CD4-positive, alpha-beta memory T cell (primary cell): ENCODE data around the gene UXS1. TPM values are rescaled to one million over a fixed set of nuclear protein-coding genes. Genes with fewer than 3 reads are reported as not detected.

Experiments
- CTCF ChIA-PET: fragments of 350-600 bp; sonication (Branson Sonifier 250); formaldehyde crosslinking; loops from one replicate; lab custom pipeline; 2021; ENCODE audit warnings: inconsistent platforms; ENCODE audit not compliant: partially characterized antibody; lab: Charles Lee
- POLR2A ChIA-PET: fragments of 350-600 bp; sonication (Branson Sonifier 250); formaldehyde crosslinking; loops from one replicate; lab custom pipeline; 2021; ENCODE audit not compliant: partially characterized antibody; lab: Charles Lee
- DNase-seq, 5 donors: peaks; one replicate each; pipeline versions ENCODE4 v3.0.0 to v3.0.0-alpha.2; 2020 to 2022; ENCODE audit warnings: mixed read lengths in 1 of 5
- H3K27ac ChIP-seq: one replicate; pipeline ENCODE4 v1.7.0; 2013; ENCODE audit warnings: low read depth, low read length
- H3K27me3 ChIP-seq: 2 replicates; pipeline ENCODE4 v1.7.0; 2013; ENCODE audit warnings: mild to moderate bottlenecking, low read length, moderate library complexity; ENCODE audit not compliant: insufficient read depth
- H3K36me3 ChIP-seq: 2 replicates; pipeline ENCODE4 v1.7.0; 2013; ENCODE audit warnings: mild to moderate bottlenecking, low read length, moderate library complexity; ENCODE audit not compliant: insufficient read depth
- H3K4me1 ChIP-seq: 2 replicates; pipeline ENCODE4 v1.7.0; 2013; ENCODE audit warnings: mild to moderate bottlenecking, low read length, moderate library complexity; ENCODE audit not compliant: insufficient read depth
- H3K4me3 ChIP-seq, 2 donors: one replicate each; pipeline ENCODE4 v1.7.0; 2013; ENCODE audit warnings: low read length in 2 of 2, mild to moderate bottlenecking in 1 of 2
- H3K9me3 ChIP-seq, 2 donors: one replicate each; pipeline ENCODE4 v1.7.0; 2013; ENCODE audit warnings: low read length in 2 of 2, control low read depth in 1 of 2; ENCODE audit not compliant: control insufficient read depth in 1 of 2
- H3K27ac Mint-ChIP-seq, 7 donors: one replicate each; pipeline ENCODE4 v1.8.0; 2020 to 2021; ENCODE audit warnings: mixed read lengths in 7 of 7, mild to moderate bottlenecking in 6 of 7, inconsistent platforms in 3 of 7, moderate library complexity in 3 of 7
- H3K27me3 Mint-ChIP-seq, 2 donors: one replicate each; pipeline ENCODE4 v1.8.0; 2020 to 2021; ENCODE audit warnings: mixed read lengths in 2 of 2
- H3K36me3 Mint-ChIP-seq, 2 donors: one replicate each; pipeline ENCODE4 v1.8.0; 2020 to 2021; ENCODE audit warnings: mixed read lengths in 2 of 2, inconsistent platforms in 1 of 2, mild to moderate bottlenecking in 1 of 2
- H3K4me1 Mint-ChIP-seq, 4 donors: one replicate each; pipeline ENCODE4 v1.8.0; 2020 to 2021; ENCODE audit warnings: mixed read lengths in 4 of 4, mild to moderate bottlenecking in 1 of 4
- H3K4me3 Mint-ChIP-seq, 8 donors: one replicate each; pipeline ENCODE4 v1.8.0; 2020 to 2021; ENCODE audit warnings: mixed read lengths in 8 of 8, mild to moderate bottlenecking in 7 of 8, moderate library complexity in 6 of 8, inconsistent platforms in 3 of 8
- H3K9me3 Mint-ChIP-seq, 8 donors: one replicate each; pipeline ENCODE4 v1.8.0; 2020 to 2021; ENCODE audit warnings: mixed read lengths in 8 of 8, mild to moderate bottlenecking in 5 of 8, inconsistent platforms in 3 of 8, moderate library complexity in 1 of 8
- intact Hi-C: fragments of 100-400 bp; cut with micrococcal nuclease; formaldehyde crosslinking; loops from one replicate; pipeline ENCODE4 v1.15.1; 2023
- polyA plus RNA-seq, 2 donors: library from polyadenylated mRNA; unstranded; fragments of 300-500 nt; fragmentation: Illumina TruSeq; gene quantifications; one replicate each; pipeline ENCODE4 v1.2.3, GENCODE V29; 2021
- total RNA-seq, 2 experiments: library from RNA; stranded (reverse); gene quantifications; one replicate each; pipeline ENCODE4 v1.2.3, GENCODE V29; 2021

UXS1 gene
- total and polyA plus RNA-seq, 4 experiments from 2014 or later: 87.2 to 150 (median 118) TPM

- Mint-ChIP-seq H3K9me3 (no peaks in the 10 kb centered on the region), H3K4me1 (peaks cover 39 to 66% (median 51%) of the 10 kb centered on the region in 4 donors), H3K4me3 (peak overlapping the region in 6 of 8 donors; percentile 9 to 65 (median 43)), H3K27ac (peak overlapping the region; percentile 54 to 89 (median 73)), H3K27me3 (peaks cover 0 to 1% of the 10 kb centered on the region in 2 donors), H3K36me3 (no peaks in the 10 kb centered on the region)
- no peaks in the 10 kb centered on the region for H3K36me3 ChIP-seq
- DNase-seq: no peak
- POLR2A ChIA-PET: interaction anchor here (0.8 to 5.4 kb wide), 10 partner anchors 8 to 261 kb away, joined by 3 to 27 read pairs (median 3); no protein-coding TSS in a partner anchor
- H3K9me3 ChIP-seq: no peaks in the 10 kb centered on the region
- no peaks in the 10 kb centered on the region for H3K27me3 ChIP-seq
- H3K4me3 ChIP-seq: no peak overlapping the region
- CTCF ChIA-PET: interaction anchor here (1.3 to 1.6 kb wide), 2 partner anchors 36 to 133 kb away, joined by 3 read pairs; no protein-coding TSS in a partner anchor
- peaks cover 58% of the 10 kb centered on the region for H3K4me1 ChIP-seq
- no peak overlapping the region for H3K27ac ChIP-seq
- intact Hi-C loops: no loop called here
These were observed 134.6 kb downstream of the UXS1 start for GRCh38 chr2:106059416-106060065.

- H3K27ac ChIP-seq: no peak overlapping the region
- Mint-ChIP-seq H3K27ac (peak overlapping the region; percentile 36 to 89 (median 73)), H3K27me3 (no peaks in the 10 kb centered on the region), H3K4me1 (peaks cover 43 to 71% (median 58%) of the 10 kb centered on the region in 4 donors), H3K9me3 (no peaks in the 10 kb centered on the region), H3K4me3 (peak overlapping the region in 7 of 8 donors; percentile 26 to 71 (median 63)), H3K36me3 (no peaks in the 10 kb centered on the region)
- no peak overlapping the region for H3K4me3 ChIP-seq
- CTCF ChIA-PET: interaction anchor here (1.3 to 1.8 kb wide), 3 partner anchors 26 to 133 kb away, joined by 3 to 11 read pairs (median 3); no protein-coding TSS in a partner anchor
- DNase-seq: peak in 2 of 5 donors; percentile 13 to 20
- POLR2A ChIA-PET: interaction anchor here (0.7 to 5.4 kb wide), 12 partner anchors 9 to 260 kb away, joined by 3 to 27 read pairs (median 4); no protein-coding TSS in a partner anchor
- peaks cover 67% of the 10 kb centered on the region for H3K4me1 ChIP-seq
- H3K27me3 ChIP-seq: no peaks in the 10 kb centered on the region
- no peaks in the 10 kb centered on the region for H3K36me3 ChIP-seq
- no peaks in the 10 kb centered on the region for H3K9me3 ChIP-seq
- intact Hi-C loops: no loop called here
These were observed 135.5 kb downstream of the UXS1 start for GRCh38 chr2:106058469-106059137.

- Mint-ChIP-seq H3K27me3 (no peaks in the 10 kb centered on the region), H3K27ac (peak overlapping the region; percentile 13 to 94 (median 75)), H3K36me3 (no peaks in the 10 kb centered on the region), H3K4me1 (peaks cover 53 to 85% (median 70%) of the 10 kb centered on the region in 4 donors), H3K4me3 (peak overlapping the region in 7 of 8 donors; percentile 51 to 83 (median 70)), H3K9me3 (no peaks in the 10 kb centered on the region)
- Histone ChIP-seq H3K36me3 (no peaks in the 10 kb centered on the region), H3K27ac (no peak overlapping the region), H3K4me3 (peak overlapping the region in 1 of 2 donors; percentile 31), H3K27me3 (no peaks in the 10 kb centered on the region), H3K9me3 (no peaks in the 10 kb centered on the region), H3K4me1 (peaks cover 81% of the 10 kb centered on the region)
- CTCF ChIA-PET: interaction anchor here (1.5 to 1.8 kb wide), 2 partner anchors 27 to 266 kb away, joined by 3 to 11 read pairs; no protein-coding TSS in a partner anchor
- POLR2A ChIA-PET: interaction anchor here (0.6 to 5.4 kb wide), 5 partner anchors 10 to 259 kb away, joined by 3 to 27 read pairs (median 5); no protein-coding TSS in a partner anchor
- intact Hi-C loops: loop anchor here (1.0 kb wide), 1 partner anchor 39 kb away; no protein-coding TSS in a partner anchor
- peak; percentile 47 to 73 (median 57) for DNase-seq
These were observed 136.9 kb downstream of the UXS1 start for GRCh38 chr2:106057206-106057605.

- POLR2A ChIA-PET: interaction anchor here (1.0 to 5.4 kb wide), 3 partner anchors 31 to 120 kb away, joined by 3 to 27 read pairs (median 4); no protein-coding TSS in a partner anchor
- Mint-ChIP-seq H3K27ac (peak overlapping the region in 3 of 7 donors; percentile 30 to 79 (median 70)), H3K4me1 (peaks cover 59 to 87% (median 76%) of the 10 kb centered on the region in 4 donors), H3K36me3 (no peaks in the 10 kb centered on the region), H3K9me3 (peaks cover 0 to 2% (median 0%) of the 10 kb centered on the region in 8 donors), H3K4me3 (peak overlapping the region in 5 of 8 donors; percentile 4 to 60 (median 20)), H3K27me3 (no peaks in the 10 kb centered on the region)
- intact Hi-C loops: loop anchor here (5.0 kb wide), 1 partner anchor 68 kb away; no protein-coding TSS in a partner anchor
- Histone ChIP-seq H3K9me3 (no peaks in the 10 kb centered on the region), H3K36me3 (no peaks in the 10 kb centered on the region), H3K27ac (no peak overlapping the region), H3K4me3 (no peak overlapping the region), H3K27me3 (no peaks in the 10 kb centered on the region), H3K4me1 (peaks cover 85% of the 10 kb centered on the region)
- CTCF ChIA-PET: interaction anchor here (0.9 to 1.4 kb wide), 2 partner anchors 31 to 40 kb away, joined by 3 to 4 read pairs; no protein-coding TSS in a partner anchor
- peak in 2 of 5 donors; percentile 17 to 28 for DNase-seq
These were observed 139.0 kb downstream of the UXS1 start for GRCh38 chr2:106054880-106055655.

- no peak for DNase-seq
- H3K4me3 Mint-ChIP-seq: peak overlapping the region in 3 of 8 donors; percentile 33 to 82 (median 36)
- Histone ChIP-seq H3K27ac (no peak overlapping the region), H3K36me3 (no peaks in the 10 kb centered on the region), H3K4me3 (no peak overlapping the region), H3K27me3 (no peaks in the 10 kb centered on the region), H3K4me1 (peaks cover 77% of the 10 kb centered on the region), H3K9me3 (no peaks in the 10 kb centered on the region)
- H3K36me3 Mint-ChIP-seq: no peaks in the 10 kb centered on the region
- intact Hi-C loops: loop anchor here (5.0 kb wide), 1 partner anchor 67 kb away; no protein-coding TSS in a partner anchor
- no peaks in the 10 kb centered on the region for H3K27me3 Mint-ChIP-seq
- POLR2A ChIA-PET: interaction anchor here (5.4 kb wide), 1 partner anchor 40 kb away, joined by 27 read pairs; no protein-coding TSS in a partner anchor
- peaks cover 56 to 83% (median 72%) of the 10 kb centered on the region in 4 donors for H3K4me1 Mint-ChIP-seq
- H3K27ac Mint-ChIP-seq: no peak overlapping the region
- CTCF ChIA-PET: interaction anchor here (0.9 to 1.4 kb wide), 2 partner anchors 32 to 40 kb away, joined by 3 to 4 read pairs; no protein-coding TSS in a partner anchor
- H3K9me3 Mint-ChIP-seq: peaks cover 0 to 2% (median 0%) of the 10 kb centered on the region in 8 donors
These were observed 139.8 kb downstream of the UXS1 start for GRCh38 chr2:106054321-106054720.

GRCh38 chr2:106053581-106053980 lies 140.5 kb downstream of the UXS1 start:
- intact Hi-C loops: loop anchor here (1.0 to 5.0 kb wide), 2 partner anchors 32 to 66 kb away; no protein-coding TSS in a partner anchor
- ChIA-PET POLR2A (interaction anchor here (1.0 to 2.6 kb wide), 5 partner anchors 9 to 124 kb away, joined by 3 to 12 read pairs (median 5); a partner anchor contains a TSS), CTCF (interaction anchor here (1.0 to 3.2 kb wide), 2 partner anchors 33 to 134 kb away, joined by 5 to 14 read pairs; no protein-coding TSS in a partner anchor)
- no peak overlapping the region for H3K4me3 ChIP-seq
- H3K27ac ChIP-seq: no peak overlapping the region
- peaks cover 0 to 2% (median 0%) of the 10 kb centered on the region in 8 donors for H3K9me3 Mint-ChIP-seq
- no peaks in the 10 kb centered on the region for H3K36me3 Mint-ChIP-seq
- no peaks in the 10 kb centered on the region for H3K9me3 ChIP-seq
- H3K27me3 ChIP-seq: no peaks in the 10 kb centered on the region
- no peaks in the 10 kb centered on the region for H3K36me3 ChIP-seq
- no peaks in the 10 kb centered on the region for H3K27me3 Mint-ChIP-seq
- H3K4me1 ChIP-seq: peaks cover 70% of the 10 kb centered on the region
- peak overlapping the region in 7 of 8 donors; percentile 68 to 85 (median 71) for H3K4me3 Mint-ChIP-seq
- peaks cover 50 to 77% (median 67%) of the 10 kb centered on the region in 4 donors for H3K4me1 Mint-ChIP-seq
- H3K27ac Mint-ChIP-seq: peak overlapping the region in 3 of 7 donors; percentile 60 to 82 (median 74)
- DNase-seq: no peak
